C4-2B (cell line): ENCODE results near the gene GPR146.

Experiments
- ZFX ChIP-seq: fragments of 450-650 bp; IDR thresholded peaks from 2 replicates; pipeline ENCODE4 v1.6.1; 2017
- TF ChIP-seq, protein P1 (sequence below): fragments of 450-650 bp; conservative IDR thresholded peaks from 2 replicates; pipeline ENCODE4 v1.5.1; 2017; ENCODE audit warnings: mild to moderate bottlenecking

DNA sequence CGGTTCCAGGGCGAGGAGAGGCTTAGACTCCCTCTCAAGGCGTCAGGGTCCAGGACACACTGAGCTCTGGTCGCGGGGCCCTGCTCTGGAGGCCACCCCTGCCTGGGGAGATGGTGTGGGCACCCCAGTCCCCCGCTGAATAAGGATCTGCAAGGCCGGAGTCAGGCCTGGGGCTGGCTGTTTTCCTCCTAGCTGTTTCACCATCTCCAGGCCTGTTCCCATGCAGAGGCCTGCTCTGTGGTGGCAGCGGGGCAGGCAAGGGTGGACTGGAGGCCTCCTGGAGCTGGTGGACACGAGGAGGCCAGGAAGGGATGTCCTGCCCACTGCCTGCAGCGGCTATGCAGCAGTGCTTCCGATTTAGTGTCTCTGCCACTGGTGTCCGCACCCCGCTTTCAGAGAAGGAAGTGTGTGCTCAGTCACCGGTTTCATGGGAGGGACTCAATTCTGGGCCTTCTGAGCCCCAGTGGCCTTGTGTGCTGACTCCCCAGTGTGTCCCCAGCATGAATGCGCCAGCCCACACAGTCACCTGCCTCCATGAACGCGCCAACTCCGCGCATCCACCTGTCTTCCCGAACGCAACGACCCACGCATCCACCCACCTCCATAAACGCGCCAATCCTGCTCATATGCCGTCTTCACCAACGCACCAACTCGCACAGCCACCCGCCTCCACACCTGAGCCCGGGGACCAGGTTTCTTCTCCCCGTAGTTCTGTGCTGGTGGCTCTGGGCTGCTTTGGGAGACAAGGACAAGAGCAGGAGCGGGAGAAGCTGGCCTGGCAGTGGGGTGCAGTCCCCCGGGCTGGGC is 14.5 kb upstream of the GPR146 start:
- TF ChIP-seq, protein P1, sequence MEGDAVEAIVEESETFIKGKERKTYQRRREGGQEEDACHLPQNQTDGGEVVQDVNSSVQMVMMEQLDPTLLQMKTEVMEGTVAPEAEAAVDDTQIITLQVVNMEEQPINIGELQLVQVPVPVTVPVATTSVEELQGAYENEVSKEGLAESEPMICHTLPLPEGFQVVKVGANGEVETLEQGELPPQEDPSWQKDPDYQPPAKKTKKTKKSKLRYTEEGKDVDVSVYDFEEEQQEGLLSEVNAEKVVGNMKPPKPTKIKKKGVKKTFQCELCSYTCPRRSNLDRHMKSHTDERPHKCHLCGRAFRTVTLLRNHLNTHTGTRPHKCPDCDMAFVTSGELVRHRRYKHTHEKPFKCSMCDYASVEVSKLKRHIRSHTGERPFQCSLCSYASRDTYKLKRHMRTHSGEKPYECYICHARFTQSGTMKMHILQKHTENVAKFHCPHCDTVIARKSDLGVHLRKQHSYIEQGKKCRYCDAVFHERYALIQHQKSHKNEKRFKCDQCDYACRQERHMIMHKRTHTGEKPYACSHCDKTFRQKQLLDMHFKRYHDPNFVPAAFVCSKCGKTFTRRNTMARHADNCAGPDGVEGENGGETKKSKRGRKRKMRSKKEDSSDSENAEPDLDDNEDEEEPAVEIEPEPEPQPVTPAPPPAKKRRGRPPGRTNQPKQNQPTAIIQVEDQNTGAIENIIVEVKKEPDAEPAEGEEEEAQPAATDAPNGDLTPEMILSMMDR: no peak
- TF ChIP-seq ZFX: no peak
